B cell (primary cell): ENCODE measurements around the gene RABGAP1L. TPM values are rescaled to one million over a fixed set of nuclear protein-coding genes. Genes with fewer than 3 reads are reported as not detected.

ENCODE experiments used
- ATAC-seq: fragments of 200-7000 bp; cut with Tn5 transposase; one replicate; pipeline ENCODE4 v1.10.0; 2021; ENCODE audit warnings: low read depth, mild to moderate bottlenecking, moderate number of reproducible peaks, moderate library complexity
- CTCF ChIA-PET: fragments of 350-600 bp; sonication (Branson Sonifier 250); formaldehyde crosslinking; loops from one replicate; lab custom pipeline; 2021; ENCODE audit warnings: antibody characterized with exemption, inconsistent platforms; lab: Charles Lee
- POLR2A ChIA-PET: fragments of 350-600 bp; sonication (Branson Sonifier 250); formaldehyde crosslinking; loops from one replicate; lab custom pipeline; 2021; ENCODE audit warnings: antibody characterized with exemption; lab: Charles Lee
- DNase-seq: peaks from one replicate; pipeline ENCODE4 v3.0.0; 2013
- H2AFZ ChIP-seq: 2 replicates; pipeline ENCODE4 v1.6.1; 2012; ENCODE audit warnings: mild to moderate bottlenecking, low read depth, low read length; ENCODE audit not compliant: insufficient read depth, poor library complexity, severe bottlenecking
- H3K27ac ChIP-seq, 2 donors: 1 replicate in 1 of 2; 2 replicates in 1 of 2; pipeline ENCODE4 v1.5.1; 2012 to 2013; ENCODE audit warnings: low read length in 2 of 2, mild to moderate bottlenecking in 2 of 2, moderate library complexity in 1 of 2
- H3K27me3 ChIP-seq, 4 experiments: fragments of 200-600 bp in 1 of 4; sonication (generic) in 1 of 4; replicated peaks in 1 of 4; 1 replicate in 2 of 4; 2 replicates in 2 of 4; pipeline versions ENCODE4 v1.6.1 to v1.7.0; 2013 to 2016; ENCODE audit warnings: low read length in 3 of 4, mild to moderate bottlenecking in 2 of 4, mixed read lengths in 1 of 4, moderate library complexity in 1 of 4; ENCODE audit not compliant: insufficient read depth in 4 of 4, control insufficient read depth in 3 of 4; ENCODE audit errors: control extremely low read depth in 1 of 4
- H3K36me3 ChIP-seq, 2 experiments: replicated peaks in 1 of 2; 1 replicate in 1 of 2; 2 replicates in 1 of 2; pipeline versions ENCODE4 v1.6.1 to v1.7.1; 2013; ENCODE audit warnings: low read length in 1 of 2; ENCODE audit not compliant: insufficient read depth in 2 of 2, control insufficient read depth in 1 of 2; ENCODE audit errors: control extremely low read depth in 1 of 2, extremely low read depth in 1 of 2
- H3K4me1 ChIP-seq, 2 donors: fragments of 200-600 bp in 1 of 2; sonication (generic) in 1 of 2; 1 replicate in 1 of 2; 2 replicates in 1 of 2; pipeline versions ENCODE4 v1.5.1 to v1.6.1; 2013 to 2017; ENCODE audit warnings: low read length in 2 of 2; ENCODE audit not compliant: control insufficient read depth in 2 of 2, insufficient read depth in 2 of 2
- H3K4me2 ChIP-seq: replicated peaks from 2 replicates; pipeline ENCODE3; 2012; ENCODE audit warnings: mild to moderate bottlenecking, low read depth, low read length; ENCODE audit not compliant: poor library complexity, severe bottlenecking
- H3K4me3 ChIP-seq, 5 experiments: fragments of 200-600 bp in 1 of 5; sonication (generic) in 1 of 5; 1 replicate in 3 of 5; 2 replicates in 2 of 5; pipeline versions ENCODE4 v1.5.1 to v1.7.0; 2011 to 2016; ENCODE audit warnings: low read length in 4 of 5, mild to moderate bottlenecking in 4 of 5, low read depth in 2 of 5, control low read depth in 1 of 5, moderate library complexity in 1 of 5; ENCODE audit not compliant: insufficient read depth in 1 of 5; ENCODE audit errors: control extremely low read depth in 1 of 5, extremely low read depth in 1 of 5
- H3K79me2 ChIP-seq: fragments of 200-600 bp; sonication (generic); one replicate; pipeline ENCODE4 v1.6.0; 2016; ENCODE audit warnings: low read length; ENCODE audit not compliant: control insufficient read depth, insufficient read depth
- H3K9ac ChIP-seq: fragments of 200-600 bp; sonication (generic); 2 replicates; pipeline ENCODE4 v1.6.1; 2017; ENCODE audit warnings: mild to moderate bottlenecking, low read length, moderate library complexity
- H3K9me3 ChIP-seq, 3 donors: one replicate each; pipeline versions ENCODE4 v1.6.1 to v1.7.1; 2013; ENCODE audit warnings: low read length in 2 of 3; ENCODE audit not compliant: control insufficient read depth in 2 of 3, insufficient read depth in 1 of 3; ENCODE audit errors: control extremely low read depth in 1 of 3
- H4K20me1 ChIP-seq: 2 replicates; pipeline ENCODE4 v1.6.0; 2012; ENCODE audit warnings: mild to moderate bottlenecking, low read length; ENCODE audit not compliant: insufficient read depth, control insufficient read depth, poor library complexity, severe bottlenecking
- H3K27ac Mint-ChIP-seq: one replicate; pipeline ENCODE4 v1.8.0; 2021; ENCODE audit warnings: mixed read lengths
- H3K27me3 Mint-ChIP-seq: one replicate; pipeline ENCODE4 v1.8.0; 2021; ENCODE audit warnings: mixed read lengths
- H3K4me1 Mint-ChIP-seq: one replicate; pipeline ENCODE4 v1.8.0; 2021; ENCODE audit warnings: mixed read lengths
- H3K4me3 Mint-ChIP-seq: one replicate; pipeline ENCODE4 v1.8.0; 2021; ENCODE audit warnings: mixed read lengths
- H3K9me3 Mint-ChIP-seq: one replicate; pipeline ENCODE4 v1.8.0; 2022; ENCODE audit warnings: mixed read lengths; ENCODE audit not compliant: insufficient read depth
- EZH2 ChIP-seq: IDR thresholded peaks from 2 replicates; pipeline ENCODE4 v1.6.1; 2012; ENCODE audit warnings: borderline replicate concordance, low read depth, mild to moderate bottlenecking, moderate library complexity, low read length; ENCODE audit not compliant: insufficient read depth, poor library complexity, severe bottlenecking
- WGBS: methylation state at CpG from one replicate; pipeline ENCODE4 v1.1.5; 2013; ENCODE audit warnings: missing lambda C conversion rate; ENCODE audit not compliant: insufficient coverage; 5-methylcytosine and 5-hydroxymethylcytosine counted together
- intact Hi-C: fragments of 100-400 bp; cut with micrococcal nuclease; formaldehyde crosslinking; loops from one replicate; pipeline ENCODE4 v1.10.0; 2022
- polyA plus RNA-seq: library from polyadenylated mRNA; depleted of rRNA; stranded (reverse); fragments of >200 nt; gene quantifications from 2 replicates; pipeline ENCODE4 v1.2.3, GENCODE V29; 2012
- total RNA-seq, 2 donors: library from RNA; stranded (reverse); fragments of 120-200 nt in 1 of 2; gene quantifications; 1 replicate in 1 of 2; 2 replicates in 1 of 2; pipeline versions ENCODE4 v1.2.3 to v1.2.4, GENCODE V29; 2013 to 2022
- TF ChIP-seq, protein P1 (sequence below): fragments of 200-600 bp; IDR thresholded peaks from one replicate; pipeline ENCODE4 v1.8.0; 2022; ENCODE audit warnings: antibody characterized with exemption, mild to moderate bottlenecking

The RABGAP1L gene
- total and polyA plus RNA-seq, 2 donors (not counting 1 experiment from before 2014, with no cell fraction given) = 34.9 to 159 TPM

- WGBS = 100% methylated on average over 2 of the region's 3 CpGs
- peaks cover 13% of the 10 kb centered on the region for H3K4me1 Mint-ChIP-seq
- Histone ChIP-seq H3K4me2 (no peak overlapping the region), H3K79me2 (no peaks in the 10 kb centered on the region), H3K9me3 (no peaks in the 10 kb centered on the region), H3K4me1 (no peaks in the 10 kb centered on the region), H3K9ac (no peak overlapping the region), H3K27ac (no peak overlapping the region), H3K36me3 (no peaks in the 10 kb centered on the region), H4K20me1 (no peaks in the 10 kb centered on the region), H3K4me3 (no peak overlapping the region), H3K27me3 (no peaks in the 10 kb centered on the region), H2AFZ (no peak overlapping the region)
- no peak overlapping the region for H3K27ac Mint-ChIP-seq
- TF ChIP-seq, protein P1, sequence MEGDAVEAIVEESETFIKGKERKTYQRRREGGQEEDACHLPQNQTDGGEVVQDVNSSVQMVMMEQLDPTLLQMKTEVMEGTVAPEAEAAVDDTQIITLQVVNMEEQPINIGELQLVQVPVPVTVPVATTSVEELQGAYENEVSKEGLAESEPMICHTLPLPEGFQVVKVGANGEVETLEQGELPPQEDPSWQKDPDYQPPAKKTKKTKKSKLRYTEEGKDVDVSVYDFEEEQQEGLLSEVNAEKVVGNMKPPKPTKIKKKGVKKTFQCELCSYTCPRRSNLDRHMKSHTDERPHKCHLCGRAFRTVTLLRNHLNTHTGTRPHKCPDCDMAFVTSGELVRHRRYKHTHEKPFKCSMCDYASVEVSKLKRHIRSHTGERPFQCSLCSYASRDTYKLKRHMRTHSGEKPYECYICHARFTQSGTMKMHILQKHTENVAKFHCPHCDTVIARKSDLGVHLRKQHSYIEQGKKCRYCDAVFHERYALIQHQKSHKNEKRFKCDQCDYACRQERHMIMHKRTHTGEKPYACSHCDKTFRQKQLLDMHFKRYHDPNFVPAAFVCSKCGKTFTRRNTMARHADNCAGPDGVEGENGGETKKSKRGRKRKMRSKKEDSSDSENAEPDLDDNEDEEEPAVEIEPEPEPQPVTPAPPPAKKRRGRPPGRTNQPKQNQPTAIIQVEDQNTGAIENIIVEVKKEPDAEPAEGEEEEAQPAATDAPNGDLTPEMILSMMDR = no peak
- TF ChIP-seq EZH2 = no peak
- no peak for DNase-seq
- CTCF ChIA-PET = no interaction called here
- intact Hi-C loops = no loop called here
- H3K9me3 Mint-ChIP-seq = no peaks in the 10 kb centered on the region
- POLR2A ChIA-PET = no interaction called here
- ATAC-seq = no peak
- H3K4me3 Mint-ChIP-seq = no peak overlapping the region
- no peaks in the 10 kb centered on the region for H3K27me3 Mint-ChIP-seq
Measured at GRCh38 chr1:174428033-174428432, 268.7 kb downstream of the RABGAP1L start.

DNA sequence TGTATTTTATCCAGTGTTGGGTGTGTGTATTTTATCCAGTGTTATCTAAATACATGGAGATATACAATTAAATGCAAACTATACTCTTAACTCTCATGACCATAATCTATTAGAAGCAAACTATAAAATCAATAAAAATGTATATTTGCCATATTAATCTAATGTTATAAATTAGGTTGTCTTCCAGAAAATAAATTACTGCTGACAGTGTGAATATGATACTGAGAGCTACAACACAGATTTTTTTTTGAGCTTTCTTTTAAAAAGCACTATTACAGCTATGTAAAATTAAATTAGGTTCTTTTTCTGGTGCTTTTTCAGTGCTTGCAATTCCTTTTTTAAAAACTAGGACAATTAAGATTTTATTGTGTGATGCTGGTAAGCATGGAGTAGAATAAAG lies 269.4 kb downstream of the RABGAP1L start:
- TF ChIP-seq EZH2 = no peak
- TF ChIP-seq, protein P1 = no peak
- no peak for ATAC-seq
- H3K4me1 ChIP-seq = no peaks in the 10 kb centered on the region
- H3K36me3 ChIP-seq = no peaks in the 10 kb centered on the region
- H2AFZ ChIP-seq = no peak overlapping the region
- intact Hi-C loops = no loop called here
- CTCF ChIA-PET = no interaction called here
- no peak overlapping the region for H3K4me3 ChIP-seq
- no peak for DNase-seq
- H3K27me3 ChIP-seq = no peaks in the 10 kb centered on the region
- Mint-ChIP-seq H3K9me3 (no peaks in the 10 kb centered on the region), H3K27ac (no peak overlapping the region), H3K27me3 (no peaks in the 10 kb centered on the region), H3K4me3 (no peak overlapping the region), H3K4me1 (peaks cover 13% of the 10 kb centered on the region)
- POLR2A ChIA-PET = no interaction called here
- no peaks in the 10 kb centered on the region for H3K79me2 ChIP-seq
- no peak overlapping the region for H3K27ac ChIP-seq
- no peak overlapping the region for H3K4me2 ChIP-seq
- no peaks in the 10 kb centered on the region for H4K20me1 ChIP-seq
- H3K9ac ChIP-seq = no peak overlapping the region
- no peaks in the 10 kb centered on the region for H3K9me3 ChIP-seq
